A549 (cell line): ENCODE data around the gene TCHP. TPM values are rescaled to one million over a fixed set of nuclear protein-coding genes. Genes with fewer than 3 reads are reported as not detected.
A peak's percentile ranks its signal among the peaks of the same experiment; 100 is the strongest.

Experiments
- ATAC-seq, 2 experiments: fragments of 200-7000 bp in 1 of 2; fragments of >200 bp in 1 of 2; cut with Nextera tagmentation in 1 of 2; cut with Tn5 transposase in 1 of 2; 3 replicates each; pipeline versions ENCODE4 v1.8.0 to v1.9.1; 2018 to 2020; ENCODE audit warnings: mild to moderate bottlenecking in 1 of 2, moderate library complexity in 1 of 2
- CTCF ChIA-PET: fragments of 300-600 bp; sonication (Branson Sonifier 250); formaldehyde crosslinking; extraction: SDS; loops from one replicate; lab custom pipeline; 2021; ENCODE audit warnings: antibody characterized with exemption, inconsistent platforms; lab: Yijun Ruan, JAX
- POLR2A ChIA-PET: fragments of 350-600 bp; formaldehyde crosslinking; extraction: SDS; loops from one replicate; lab custom pipeline; 2021; ENCODE audit warnings: antibody characterized with exemption, inconsistent platforms; lab: Yijun Ruan, JAX
- DNase-seq, 2 experiments: peaks; one replicate each; pipeline versions ENCODE4 v3.0.0 to v3.0.0-alpha.2; 2011 to 2016; ENCODE audit warnings: low read depth in 1 of 2, low spot score in 1 of 2
- FAIRE-seq: peaks from 2 replicates; lab custom pipeline; 2011; peaks lifted over from hg19 to GRCh38; lab: Jason Lieb, UNC
- H3K27ac ChIP-seq, 2 experiments: fragments of >200 bp; sonication (Bioruptor Twin); formaldehyde crosslinking; 3 replicates each; pipeline ENCODE4 v1.5.1; 2016 to 2017
- H3K4me1 ChIP-seq: fragments of >200 bp; sonication (Bioruptor Twin); formaldehyde crosslinking; 3 replicates; pipeline ENCODE4 v1.6.1; 2016
- H3K4me2 ChIP-seq: fragments of >200 bp; sonication (Bioruptor Twin); formaldehyde crosslinking; 3 replicates; pipeline ENCODE4 v1.6.1; 2016
- H3K4me3 ChIP-seq: fragments of >200 bp; sonication (Bioruptor Twin); formaldehyde crosslinking; 3 replicates; pipeline ENCODE4 v1.5.1; 2016
- H3K9me3 ChIP-seq: fragments of >200 bp; sonication (Bioruptor Twin); formaldehyde crosslinking; 3 replicates; pipeline ENCODE4 v1.6.1; 2016
- ATOH8 ChIP-seq: fragments of 250-450 bp; sonication (Bioruptor Pico); IDR thresholded peaks from 2 replicates; pipeline ENCODE4 v1.5.0; 2020; ENCODE audit warnings: low read depth, mild to moderate bottlenecking, moderate library complexity
- BCL3 ChIP-seq: fragments of >200 bp; sonication (Bioruptor Twin); formaldehyde crosslinking; IDR thresholded peaks from 3 replicates; pipeline ENCODE4 v1.6.1; 2016
- CBX8 ChIP-seq: fragments of 200-600 bp; sonication (generic); IDR thresholded peaks from 2 replicates; pipeline ENCODE4 v1.6.1; 2016
- CEBPB ChIP-seq, 2 experiments: fragments of >200 bp in 1 of 2; sonication (Bioruptor Twin) in 1 of 2; formaldehyde crosslinking in 1 of 2; IDR thresholded peaks; 2 replicates each; pipeline ENCODE4 v1.6.1; 2012 to 2016
- CHD2 ChIP-seq: fragments of 150-350 bp; IDR thresholded peaks from 2 replicates; pipeline ENCODE4 v1.6.1; 2014; ENCODE audit warnings: low read length; ENCODE audit not compliant: partially characterized antibody
- ELK1 ChIP-seq: fragments of 150-350 bp; IDR thresholded peaks from 2 replicates; pipeline ENCODE4 v1.6.1; 2014; ENCODE audit warnings: low read depth, mild to moderate bottlenecking, low read length
- GATA3 ChIP-seq: IDR thresholded peaks from 2 replicates; pipeline ENCODE4 v1.6.1; 2012; ENCODE audit warnings: borderline replicate concordance
- HEYL ChIP-seq: fragments of 250-450 bp; sonication (Bioruptor Pico); IDR thresholded peaks from 2 replicates; pipeline ENCODE4 v1.8.0; 2021; ENCODE audit warnings: mild to moderate bottlenecking, moderate library complexity
- HMGXB4 ChIP-seq: fragments of 250-450 bp; sonication (Bioruptor Pico); IDR thresholded peaks from 2 replicates; pipeline ENCODE4 v1.5.0; 2021; ENCODE audit warnings: mild to moderate bottlenecking, moderate library complexity, borderline replicate concordance
- HOXB13 ChIP-seq: fragments of 250-450 bp; sonication (Bioruptor Pico); IDR thresholded peaks from 2 replicates; pipeline ENCODE4 v1.5.0; 2020; ENCODE audit warnings: low read depth, mild to moderate bottlenecking, moderate library complexity
- JUN ChIP-seq, 2 experiments: fragments of >200 bp; sonication (Bioruptor Twin); formaldehyde crosslinking; IDR thresholded peaks; 2 replicates in 1 of 2; 3 replicates in 1 of 2; pipeline ENCODE4 v1.6.1; 2016 to 2017
- RAD21 ChIP-seq, 2 experiments: fragments of >200 bp in 1 of 2; sonication (Bioruptor Twin) in 1 of 2; formaldehyde crosslinking in 1 of 2; IDR thresholded peaks in 1 of 2; conservative IDR thresholded peaks in 1 of 2; 2 replicates in 1 of 2; 3 replicates in 1 of 2; pipeline ENCODE4 v1.6.1; 2012 to 2018; ENCODE audit warnings: inconsistent platforms in 1 of 2
- REST ChIP-seq: fragments of 200-600 bp; sonication (generic); IDR thresholded peaks from 2 replicates; pipeline ENCODE4 v1.6.1; 2016; ENCODE audit warnings: antibody characterized with exemption, mild to moderate bottlenecking, moderate library complexity
- SREBF2 ChIP-seq: fragments of 450-650 bp; IDR thresholded peaks from 2 replicates; pipeline ENCODE4 v1.6.1; 2014; ENCODE audit warnings: mild to moderate bottlenecking, moderate library complexity
- TFCP2L1 ChIP-seq: fragments of 250-450 bp; sonication (Bioruptor Pico); IDR thresholded peaks from 2 replicates; pipeline ENCODE4 v1.5.0; 2021; ENCODE audit warnings: mild to moderate bottlenecking
- TP53 ChIP-seq: fragments of 250-450 bp; sonication (Bioruptor Pico); IDR thresholded peaks from 2 replicates; pipeline ENCODE4 v1.5.0; 2021; ENCODE audit warnings: mild to moderate bottlenecking, moderate library complexity
- ZNF302 ChIP-seq: fragments of 250-450 bp; sonication (Bioruptor Pico); IDR thresholded peaks from 2 replicates; pipeline ENCODE4 v1.9.0; 2021; ENCODE audit warnings: inconsistent platforms, mild to moderate bottlenecking, moderate library complexity
- ZSCAN20 ChIP-seq: fragments of 250-450 bp; sonication (Bioruptor Pico); IDR thresholded peaks from 2 replicates; pipeline ENCODE4 v1.8.0; 2022; ENCODE audit warnings: mild to moderate bottlenecking, moderate library complexity
- WGBS: methylation state at CpG from one replicate; pipeline ENCODE4 v1.1.6; 2017; ENCODE audit errors: missing lambda C conversion rate; 5-methylcytosine and 5-hydroxymethylcytosine counted together
- polyA plus RNA-seq, 4 experiments: library from polyadenylated mRNA; depleted of rRNA in 3 of 4; stranded (reverse); fragments of >200 nt; fragmentation: RNase III in 1 of 4; extraction: RNeasy Plus Mini Kit Qiagen cat#74134 plus additional on column Dnase treatment in 1 of 4; gene quantifications; 2 replicates in 3 of 4; 3 replicates in 1 of 4; pipeline ENCODE4 v1.2.3, GENCODE V29; 2011 to 2017

The TCHP gene
- polyA plus RNA-seq, 2 of the 4 experiments (the other 2 are of a cell fraction), result 18.4 to 33.4 TPM

- TF ChIP-seq BCL3 (no peak), HOXB13 (CRISPR knock-in tag) (no peak)
Measured at GRCh38 chr12:109863847-109864712, 36.0 kb upstream of the TCHP start (continued).

GRCh38 chr12:109864916-109865315 is 35.2 kb upstream of the TCHP start:
- peak overlapping the region; percentile 23 to 69; a peak in 4 of 6 replicates for H3K27ac ChIP-seq
- DNase-seq, result no peak
- no peak overlapping the region for H3K4me3 ChIP-seq
- H3K9me3 ChIP-seq, result no peaks in the 10 kb centered on the region
- WGBS, result 74% methylated on average over 3 of the region's 3 CpGs
- CTCF ChIA-PET, result interaction anchor here (0.9 to 4.2 kb wide), 4 partner anchors 12 to 28 kb away, joined by 3 to 45 read pairs (median 12); no protein-coding TSS in a partner anchor
- peak overlapping the region; percentile 26 for H3K4me2 ChIP-seq
- H3K4me1 ChIP-seq, result peaks cover 19% of the 10 kb centered on the region
- TF ChIP-seq ZNF302 (no peak), RAD21 (conservative IDR thresholded peaks at IDR 0.05 in 1 of 2, IDR thresholded peaks at IDR 0.05 in 1 of 2) (no peak), CBX8 (no peak), TP53 (CRISPR knock-in tag) (no peak), REST (no peak), JUN (IDR thresholded peaks at IDR 0.05) (no peak), ELK1 (no peak), TFCP2L1 (CRISPR knock-in tag) (no peak), GATA3 (no peak), ZSCAN20 (no peak), HEYL (CRISPR knock-in tag) (no peak), HMGXB4 (no peak), ATOH8 (no peak), CHD2 (no peak), CEBPB (IDR thresholded peaks at IDR 0.05) (no peak), SREBF2 (no peak)
- no peak for FAIRE-seq
- POLR2A ChIA-PET, result no interaction called here
- no peak for ATAC-seq
